DND-41 (cell line): Measurements from ENCODE around the gene IL18R1.

Experiments used
- EZH2 ChIP-seq: IDR thresholded peaks from 3 replicates; pipeline ENCODE4 v1.6.1; 2012; ENCODE audit warnings: borderline replicate concordance, low read depth, mild to moderate bottlenecking, moderate library complexity, low read length, inconsistent platforms; ENCODE audit not compliant: severe bottlenecking
- TF ChIP-seq, protein P1 (sequence below): IDR thresholded peaks from 2 replicates; pipeline ENCODE4 v1.5.1; 2012; ENCODE audit warnings: borderline replicate concordance, low read length, moderate library complexity, mild to moderate bottlenecking; ENCODE audit not compliant: poor library complexity, severe bottlenecking; ENCODE audit errors: extremely low read depth

DNA sequence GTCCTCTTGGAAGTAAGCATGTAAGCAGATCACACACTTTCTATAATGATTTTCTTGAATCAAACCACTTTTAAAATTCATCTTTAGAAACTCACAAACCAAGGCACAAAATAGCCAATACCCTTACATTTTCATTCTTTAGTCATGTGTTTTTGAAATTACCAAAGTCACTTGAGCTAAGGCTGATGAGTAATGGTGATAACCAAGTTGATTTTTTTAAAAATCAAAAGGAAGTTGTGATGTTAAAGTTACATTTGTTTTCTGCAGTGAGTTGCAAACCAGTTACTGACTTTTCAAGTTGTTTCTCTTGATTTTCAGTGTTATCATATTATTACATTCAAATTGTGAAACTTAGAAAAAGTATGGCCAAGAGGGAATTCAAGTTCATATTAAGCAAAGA lies 45.9 kb downstream of the IL18R1 start:
- TF ChIP-seq, protein P1, sequence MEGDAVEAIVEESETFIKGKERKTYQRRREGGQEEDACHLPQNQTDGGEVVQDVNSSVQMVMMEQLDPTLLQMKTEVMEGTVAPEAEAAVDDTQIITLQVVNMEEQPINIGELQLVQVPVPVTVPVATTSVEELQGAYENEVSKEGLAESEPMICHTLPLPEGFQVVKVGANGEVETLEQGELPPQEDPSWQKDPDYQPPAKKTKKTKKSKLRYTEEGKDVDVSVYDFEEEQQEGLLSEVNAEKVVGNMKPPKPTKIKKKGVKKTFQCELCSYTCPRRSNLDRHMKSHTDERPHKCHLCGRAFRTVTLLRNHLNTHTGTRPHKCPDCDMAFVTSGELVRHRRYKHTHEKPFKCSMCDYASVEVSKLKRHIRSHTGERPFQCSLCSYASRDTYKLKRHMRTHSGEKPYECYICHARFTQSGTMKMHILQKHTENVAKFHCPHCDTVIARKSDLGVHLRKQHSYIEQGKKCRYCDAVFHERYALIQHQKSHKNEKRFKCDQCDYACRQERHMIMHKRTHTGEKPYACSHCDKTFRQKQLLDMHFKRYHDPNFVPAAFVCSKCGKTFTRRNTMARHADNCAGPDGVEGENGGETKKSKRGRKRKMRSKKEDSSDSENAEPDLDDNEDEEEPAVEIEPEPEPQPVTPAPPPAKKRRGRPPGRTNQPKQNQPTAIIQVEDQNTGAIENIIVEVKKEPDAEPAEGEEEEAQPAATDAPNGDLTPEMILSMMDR, result no peak
- TF ChIP-seq EZH2, result no peak
